ENCODE data around the gene CCDC38. TPM values are rescaled to one million over a fixed set of nuclear protein-coding genes. Genes with fewer than 3 reads are reported as not detected.

CCDC38 gene
- total RNA-seq, 1 experiment from 2014 or later, result not detected

- H3K27ac Mint-ChIP-seq (ENCODE audit: unreplicated experiment), result no peak overlapping the region
- BruUV-seq (replicated peaks), result no TSS peak
- no peak for DNase-seq
- no peaks in the 10 kb centered on the region for H3K9me3 Mint-ChIP-seq (ENCODE audit: low read depth, unreplicated experiment)
- H3K27me3 Mint-ChIP-seq (ENCODE audit: unreplicated experiment), result peaks cover 24% of the 10 kb centered on the region
- H3K36me3 Mint-ChIP-seq (ENCODE audit: insufficient read depth, unreplicated experiment), result no peaks in the 10 kb centered on the region
- H3K4me3 Mint-ChIP-seq (ENCODE audit: low read depth, unreplicated experiment), result no peak overlapping the region
- intact Hi-C loops (cut with micrococcal nuclease; ENCODE audit: unreplicated experiment), result no loop called here
- TF ChIP-seq CTCF (IDR thresholded peaks at IDR 0.05; ENCODE audit: unreplicated experiment), result no peak
- CTCF ChIA-PET, result no interaction called here
- H3K4me1 Mint-ChIP-seq (ENCODE audit: low read depth, unreplicated experiment), result no peaks in the 10 kb centered on the region
Measured at GRCh38 chr12:95988506-95989275, 46.3 kb upstream of the CCDC38 start.

GRCh38 chr12:95986635-95987570 is 44.5 kb upstream of the CCDC38 start:
- Mint-ChIP-seq H3K4me1 (ENCODE audit: low read depth, unreplicated experiment) (no peaks in the 10 kb centered on the region), H3K36me3 (ENCODE audit: insufficient read depth, unreplicated experiment) (no peaks in the 10 kb centered on the region), H3K27me3 (ENCODE audit: unreplicated experiment) (peaks cover 12% of the 10 kb centered on the region), H3K27ac (ENCODE audit: unreplicated experiment) (no peak overlapping the region), H3K9me3 (ENCODE audit: low read depth, unreplicated experiment) (no peaks in the 10 kb centered on the region), H3K4me3 (ENCODE audit: low read depth, unreplicated experiment) (no peak overlapping the region)
- CTCF ChIA-PET, result interaction anchor here (0.7 kb wide), 1 partner anchor 10 kb away, joined by 4 read pairs; no protein-coding TSS in a partner anchor
- BruUV-seq (replicated peaks), result no TSS peak
- TF ChIP-seq CTCF (IDR thresholded peaks at IDR 0.05; ENCODE audit: unreplicated experiment), result no peak
- intact Hi-C loops (cut with micrococcal nuclease; ENCODE audit: unreplicated experiment), result no loop called here
- no peak for DNase-seq

GRCh38 chr12:95984682-95985081 is 42.3 kb upstream of the CCDC38 start:
- H3K36me3 Mint-ChIP-seq (ENCODE audit: insufficient read depth, unreplicated experiment), result no peaks in the 10 kb centered on the region
- no peaks in the 10 kb centered on the region for H3K27me3 Mint-ChIP-seq (ENCODE audit: unreplicated experiment)
- H3K27ac Mint-ChIP-seq (ENCODE audit: unreplicated experiment), result no peak overlapping the region
- H3K4me1 Mint-ChIP-seq (ENCODE audit: low read depth, unreplicated experiment), result no peaks in the 10 kb centered on the region
- TF ChIP-seq CTCF (IDR thresholded peaks at IDR 0.05; ENCODE audit: unreplicated experiment), result no peak
- H3K9me3 Mint-ChIP-seq (ENCODE audit: low read depth, unreplicated experiment), result no peaks in the 10 kb centered on the region
- no peak for DNase-seq
- intact Hi-C loops (cut with micrococcal nuclease; ENCODE audit: unreplicated experiment), result no loop called here
- no peak overlapping the region for H3K4me3 Mint-ChIP-seq (ENCODE audit: low read depth, unreplicated experiment)
- no TSS peak for BruUV-seq (replicated peaks)
- CTCF ChIA-PET, result no interaction called here

- CTCF ChIA-PET, result no interaction called here
Measured at GRCh38 chr12:95982602-95983001, 40.2 kb upstream of the CCDC38 start.

More at GRCh38 chr12:95982602-95983001, 40.2 kb upstream of the CCDC38 start:
- DNase-seq, result no peak
- TF ChIP-seq CTCF (IDR thresholded peaks at IDR 0.05; ENCODE audit: unreplicated experiment), result no peak
- Mint-ChIP-seq H3K4me3 (ENCODE audit: low read depth, unreplicated experiment) (no peak overlapping the region), H3K27ac (ENCODE audit: unreplicated experiment) (no peak overlapping the region), H3K4me1 (ENCODE audit: low read depth, unreplicated experiment) (no peaks in the 10 kb centered on the region), H3K36me3 (ENCODE audit: insufficient read depth, unreplicated experiment) (no peaks in the 10 kb centered on the region), H3K27me3 (ENCODE audit: unreplicated experiment) (no peaks in the 10 kb centered on the region), H3K9me3 (ENCODE audit: low read depth, unreplicated experiment) (no peaks in the 10 kb centered on the region)
- BruUV-seq (replicated peaks), result no TSS peak
- intact Hi-C loops (cut with micrococcal nuclease; ENCODE audit: unreplicated experiment), result no loop called here
